SKM-1 (cell line): Measurements from ENCODE around the gene SURF4.
"Not testable (repeated sequence)": the region's sequence is repeated elsewhere in the genome, so short reads cannot be mapped to it uniquely, and the experiment has no call there.

Experiments used
- DNase-seq: peaks from one replicate; lab custom pipeline; 2025; ENCODE audit not compliant: unreplicated experiment; lab: John Stamatoyannopoulos, UW

The SURF4 gene

GRCh38 chr9:133397895-133398294 lies 22.0 kb upstream of the SURF4 start:
- no peak for DNase-seq

GRCh38 chr9:133397370-133397769 lies 21.5 kb upstream of the SURF4 start:
- DNase-seq: no peak

GRCh38 chr9:133396952-133397351 lies 21.1 kb upstream of the SURF4 start:
- DNase-seq: no peak

GRCh38 chr9:133394687-133395271 lies 18.9 kb upstream of the SURF4 start:
- DNase-seq: no peak

- no peak for DNase-seq
Observed at GRCh38 chr9:133393399-133393798, 17.5 kb upstream of the SURF4 start.

GRCh38 chr9:133392308-133392707 lies 16.4 kb upstream of the SURF4 start:
- not testable (repeated sequence) for DNase-seq

- DNase-seq: not testable (repeated sequence)
Observed at GRCh38 chr9:133391449-133391848, 15.6 kb upstream of the SURF4 start.

GRCh38 chr9:133390713-133391112 lies 14.9 kb upstream of the SURF4 start:
- DNase-seq: no peak

- DNase-seq: no peak
Observed at GRCh38 chr9:133389562-133389961, 13.7 kb upstream of the SURF4 start.

GRCh38 chr9:133389025-133389557 lies 13.2 kb upstream of the SURF4 start:
- DNase-seq: no peak

- DNase-seq: no peak
Observed at GRCh38 chr9:133387680-133388079, 11.8 kb upstream of the SURF4 start.

- DNase-seq: no peak
Observed at GRCh38 chr9:133386338-133386737, 10.5 kb upstream of the SURF4 start.

GRCh38 chr9:133385452-133385851 lies 9.6 kb upstream of the SURF4 start:
- DNase-seq: no peak

- DNase-seq: no peak
Observed at GRCh38 chr9:133384736-133385321, 9.0 kb upstream of the SURF4 start.

GRCh38 chr9:133383438-133383837 lies 7.6 kb upstream of the SURF4 start:
- DNase-seq: no peak

- DNase-seq: no peak
Observed at GRCh38 chr9:133382507-133383141, 6.8 kb upstream of the SURF4 start.

- no peak for DNase-seq
Observed at GRCh38 chr9:133380734-133381133, 4.9 kb upstream of the SURF4 start.

- no peak for DNase-seq
Observed at GRCh38 chr9:133379153-133380086, 3.6 kb upstream of the SURF4 start.

- DNase-seq: no peak
Observed at GRCh38 chr9:133378408-133378962, 2.6 kb upstream of the SURF4 start.

- no peak for DNase-seq
Observed at GRCh38 chr9:133377721-133378216, 1.9 kb upstream of the SURF4 start.

- DNase-seq: not testable (repeated sequence)
Observed at GRCh38 chr9:133377280-133377679, 1.4 kb upstream of the SURF4 start.
